ENCODE results near the gene ACAA2.
"Not testable (repeated sequence)": the region's sequence is repeated elsewhere in the genome, so short reads cannot be mapped to it uniquely, and the experiment has no call there.

The ACAA2 gene

DNA sequence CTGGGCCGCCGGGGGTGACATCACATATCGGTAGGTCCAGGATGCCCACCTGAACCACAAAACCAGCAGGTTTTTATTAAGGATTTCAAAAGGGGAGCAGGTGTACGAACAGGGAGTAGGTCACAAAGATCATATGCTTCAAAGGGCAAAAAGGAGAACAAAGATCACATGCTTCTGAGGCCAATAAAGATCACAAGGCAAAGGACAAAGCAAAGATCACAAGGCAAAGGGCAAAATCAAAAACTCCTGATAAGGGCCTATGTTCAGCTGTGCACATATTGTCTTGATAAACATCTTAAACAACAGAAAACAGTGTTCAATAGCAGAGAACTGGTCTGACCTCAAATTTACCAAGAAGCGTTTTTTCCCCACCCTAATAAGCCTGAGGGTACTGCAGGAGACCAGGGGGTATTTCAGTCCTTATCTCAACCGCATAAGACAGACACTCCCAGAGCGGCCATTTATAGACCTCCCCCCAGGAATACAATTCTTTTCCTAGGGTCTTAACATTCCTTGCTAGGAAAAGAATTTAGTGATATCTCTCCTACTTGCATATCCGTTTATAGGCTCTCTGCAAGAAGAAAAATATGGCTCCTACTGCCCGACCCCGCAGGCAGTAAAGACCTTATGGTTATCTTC, 4.7 kb downstream of the ACAA2 start:
- DNase-seq = not testable (repeated sequence)

DNA sequence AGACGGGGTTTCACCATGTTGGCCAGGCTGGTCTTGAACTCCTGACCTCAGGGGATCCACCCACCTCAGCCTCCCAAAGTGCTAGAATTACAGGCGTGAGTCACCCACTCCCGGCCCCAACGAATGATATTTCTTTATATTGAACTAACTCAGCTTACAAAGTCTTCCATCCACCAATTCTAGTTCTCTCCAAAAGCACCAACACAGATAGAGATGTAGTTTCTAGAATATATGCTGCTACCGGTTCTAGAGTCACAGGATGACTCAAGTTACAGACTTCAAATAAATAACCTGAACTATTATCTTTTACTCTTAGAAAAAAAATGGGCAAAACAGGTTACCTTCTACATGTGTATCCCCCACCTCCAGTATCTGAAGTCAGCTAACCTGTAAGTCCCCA, 9.2 kb downstream of the ACAA2 start:
- DNase-seq = no peak

DNA sequence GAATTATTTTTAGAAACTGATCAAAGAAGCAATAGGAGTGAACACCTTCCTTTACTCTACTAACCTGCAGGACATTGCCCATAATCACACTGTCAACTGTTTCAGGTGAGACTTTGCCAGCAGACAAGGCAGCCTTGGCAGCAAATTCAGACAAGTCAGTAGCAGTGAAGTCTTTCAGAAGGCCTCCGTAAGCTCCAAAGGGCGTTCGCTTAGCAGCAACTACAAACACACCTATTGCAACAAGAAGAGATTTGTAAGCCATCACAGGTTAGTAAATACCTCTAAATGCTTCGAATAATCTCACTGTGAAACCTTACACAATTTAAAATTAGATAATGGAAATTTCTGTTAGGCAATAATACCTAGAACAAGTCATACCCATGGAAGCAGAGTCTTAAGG, 10.7 kb downstream of the ACAA2 start:
- DNase-seq = no peak

DNA sequence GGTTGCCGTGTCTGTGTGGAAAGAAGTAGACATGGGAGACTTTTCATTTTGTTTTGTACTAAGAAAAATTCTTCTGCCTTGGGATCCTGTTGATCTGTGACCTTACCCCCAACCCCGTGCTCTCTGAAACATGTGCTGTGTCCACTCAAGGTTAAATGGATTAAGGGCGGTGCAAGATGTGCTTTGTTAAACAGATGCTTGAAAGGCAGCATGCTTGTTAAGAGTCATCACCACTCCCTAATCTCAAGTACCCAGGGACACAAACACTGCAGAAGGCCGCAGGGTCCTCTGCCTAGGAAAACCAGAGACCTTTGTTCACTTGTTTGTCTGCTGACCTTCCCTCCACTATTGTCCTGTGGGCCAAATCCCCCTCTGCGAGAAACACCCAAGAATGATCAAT, 12.8 kb downstream of the ACAA2 start:
- DNase-seq = not testable (repeated sequence)

DNA sequence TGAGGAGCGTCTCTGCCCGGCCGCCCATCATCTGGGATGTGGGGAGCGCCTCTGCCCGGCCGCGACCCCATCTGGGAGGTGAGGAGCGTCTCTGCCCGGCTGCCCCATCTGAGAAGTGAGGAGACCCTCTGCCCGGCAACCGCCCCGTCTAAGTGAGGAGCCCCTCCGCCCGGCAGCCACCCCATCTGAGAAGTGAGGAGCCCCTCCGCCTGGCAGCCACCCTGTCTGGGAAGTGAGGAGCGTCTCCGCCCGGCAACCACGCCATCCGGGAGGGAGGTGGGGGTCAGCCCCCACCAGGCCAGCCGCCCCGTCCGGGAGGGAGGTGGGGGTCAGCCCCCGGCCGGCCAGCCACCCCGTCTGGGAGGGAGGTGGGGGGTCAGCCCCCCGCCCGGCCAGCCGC, 13.5 kb downstream of the ACAA2 start:
- DNase-seq = not testable (repeated sequence)

DNA sequence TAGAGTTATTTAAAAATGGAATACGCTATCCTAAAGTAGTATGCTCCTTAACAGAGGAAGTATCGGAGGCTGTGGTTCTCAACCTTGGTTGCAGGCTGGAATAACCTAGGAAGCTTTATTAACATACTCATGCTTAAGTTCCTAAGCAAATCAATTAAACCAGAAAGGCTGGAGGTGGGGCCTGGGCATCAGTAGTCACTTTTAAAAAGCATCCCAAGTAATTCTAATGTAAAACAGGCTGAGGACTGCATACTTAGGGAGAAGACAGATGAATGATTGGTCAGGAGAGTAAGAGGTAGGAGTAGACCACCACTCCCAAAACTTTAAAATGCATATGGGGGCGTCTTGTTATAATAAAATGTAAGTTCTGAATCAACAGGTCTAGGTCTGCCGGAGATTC, 15.3 kb downstream of the ACAA2 start:
- DNase-seq = no peak

DNA sequence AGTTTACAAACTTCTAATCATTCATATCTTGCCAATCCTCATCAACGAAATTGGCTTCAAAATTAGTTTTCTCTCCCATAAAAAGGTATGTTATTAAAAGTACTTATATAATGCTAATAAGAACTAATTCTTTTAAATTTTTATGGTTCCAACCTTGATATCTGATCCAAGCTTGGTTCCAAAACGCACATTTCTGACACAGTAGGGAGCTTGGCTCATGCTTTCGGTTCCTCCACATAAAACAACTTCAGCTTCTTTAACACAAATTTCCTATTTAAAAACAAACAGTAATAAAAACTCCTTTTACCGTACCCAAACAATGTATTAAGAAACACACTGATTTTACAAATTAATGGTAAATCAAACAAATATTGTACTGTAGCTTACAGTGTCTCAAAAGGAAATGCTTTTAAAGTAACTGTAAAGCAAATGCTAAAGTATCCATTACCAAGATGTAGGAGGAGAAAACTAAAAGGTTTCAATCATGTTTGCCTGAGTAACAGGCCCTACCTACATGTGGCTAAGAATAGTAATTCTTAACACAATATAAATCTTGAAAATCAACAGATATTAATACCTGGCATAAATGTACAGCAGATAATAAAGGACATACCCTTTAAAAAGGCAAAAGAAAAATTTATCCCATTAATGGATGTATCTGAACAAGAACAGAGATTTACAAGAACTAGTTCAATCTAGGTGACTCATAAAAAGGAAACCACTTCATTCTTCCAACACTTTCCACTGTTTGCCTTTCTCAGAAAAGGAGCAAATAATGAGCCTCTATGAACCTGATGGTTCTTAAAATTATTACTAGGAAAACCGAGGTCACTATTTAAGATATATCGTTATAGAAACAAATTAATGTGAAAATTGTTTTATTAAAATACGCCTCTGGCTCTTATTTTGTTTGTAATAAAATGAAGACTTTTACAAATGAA, 17.5 kb downstream of the ACAA2 start:
- no peak for DNase-seq

DNA sequence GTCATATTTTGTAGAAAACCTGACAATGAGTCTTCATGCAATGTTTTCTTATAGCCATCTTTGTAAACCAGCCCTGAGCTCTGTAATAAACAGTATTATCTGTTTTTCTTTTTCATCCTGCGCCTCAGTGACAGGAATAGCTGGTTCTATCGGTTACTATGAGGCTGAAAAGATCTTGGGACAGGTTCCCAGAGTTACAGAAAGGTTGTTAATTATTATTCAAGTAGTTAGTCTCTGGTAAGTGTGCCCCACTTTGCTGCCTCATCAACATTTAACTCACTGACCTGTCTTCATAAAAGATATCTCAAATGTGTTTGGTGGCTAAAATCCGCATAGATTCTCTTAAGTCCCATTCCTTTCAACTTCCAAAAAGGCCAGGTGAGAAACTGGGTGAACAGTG, 18.6 kb downstream of the ACAA2 start:
- no peak for DNase-seq

DNA sequence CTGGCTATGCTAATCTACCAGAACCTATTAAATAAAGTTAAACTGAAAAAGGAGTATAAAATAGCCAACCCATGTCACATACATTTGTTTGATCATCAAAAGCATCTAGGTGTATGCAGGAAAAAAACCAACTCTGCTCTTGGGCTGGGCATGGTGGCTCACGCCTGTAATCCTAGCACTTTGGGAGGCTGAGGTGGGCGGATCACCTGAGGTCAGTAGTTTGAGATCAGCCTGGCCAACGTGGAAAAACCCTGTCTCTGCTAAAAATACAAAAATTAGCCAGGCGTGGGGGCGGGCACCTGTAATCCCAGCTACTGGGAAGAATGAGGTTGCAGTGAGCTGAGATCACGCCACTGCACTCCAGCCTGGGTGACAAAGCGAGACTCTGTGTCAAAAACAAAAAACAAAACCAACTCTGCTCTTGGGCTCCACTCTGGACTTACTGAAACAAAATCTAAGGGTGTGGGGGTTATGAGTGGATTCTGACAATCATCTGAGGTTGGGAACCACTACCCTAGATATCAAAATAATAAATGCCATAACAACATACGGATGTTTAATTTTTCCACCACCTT, 23.7 kb downstream of the ACAA2 start:
- DNase-seq = not testable (repeated sequence)

DNA sequence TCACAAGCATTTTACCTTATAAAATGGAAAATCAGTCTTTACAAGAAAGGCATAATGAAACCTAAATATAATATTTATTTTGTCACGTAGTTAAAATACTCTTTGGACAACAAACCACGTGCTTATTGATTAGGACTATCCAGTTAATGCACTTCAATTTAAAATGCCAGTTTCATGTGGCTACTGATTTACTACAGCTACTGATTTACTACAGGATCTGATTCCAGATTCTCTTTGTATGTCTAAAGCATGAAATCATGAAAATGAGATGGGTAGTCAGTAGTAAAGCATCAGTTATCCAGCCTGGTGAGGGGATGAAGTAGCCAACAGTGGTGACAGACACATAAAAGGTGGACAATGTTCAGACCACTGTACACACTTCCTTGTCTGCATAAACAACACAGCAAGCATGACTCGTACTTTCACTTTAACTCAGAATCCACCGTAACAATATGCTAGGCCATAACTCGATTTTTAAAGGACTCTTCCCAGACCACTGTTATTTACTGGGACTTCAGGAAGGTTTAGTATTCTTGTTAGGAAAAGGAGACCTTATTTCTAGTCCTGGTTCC, 24.9 kb downstream of the ACAA2 start:
- DNase-seq = no peak

DNA sequence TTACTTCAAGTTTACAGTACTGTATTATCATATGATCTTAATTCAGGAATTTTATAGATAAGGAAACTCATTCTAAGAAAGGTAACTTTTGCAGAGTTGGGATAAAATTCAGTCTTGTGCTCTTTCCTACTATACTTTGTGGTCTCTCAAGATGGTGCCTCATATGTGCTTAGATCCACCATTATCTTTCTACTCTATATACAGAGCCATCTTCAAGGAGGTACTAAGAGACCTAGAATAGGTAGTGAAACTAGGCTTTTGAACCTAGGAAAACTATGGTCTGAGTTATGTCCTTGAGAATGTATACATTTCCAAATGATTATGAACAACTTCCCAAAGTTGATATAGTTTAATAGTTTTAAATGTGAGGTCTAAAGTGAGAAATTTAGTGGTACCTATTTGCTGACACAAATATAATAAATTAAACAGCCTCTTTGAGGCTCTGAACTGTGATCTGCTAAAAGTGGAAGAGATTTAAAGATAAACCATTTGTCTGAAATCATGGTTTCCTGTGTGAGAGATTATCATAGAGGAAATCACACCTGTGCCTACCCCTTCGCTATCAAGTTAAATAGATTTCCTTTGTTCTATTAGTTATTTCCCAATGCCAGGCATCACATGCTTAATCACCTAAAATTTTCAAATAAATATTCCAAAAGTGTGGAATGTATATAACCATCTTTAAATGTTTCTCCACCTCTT, 27.2 kb downstream of the ACAA2 start:
- DNase-seq = no peak

DNA sequence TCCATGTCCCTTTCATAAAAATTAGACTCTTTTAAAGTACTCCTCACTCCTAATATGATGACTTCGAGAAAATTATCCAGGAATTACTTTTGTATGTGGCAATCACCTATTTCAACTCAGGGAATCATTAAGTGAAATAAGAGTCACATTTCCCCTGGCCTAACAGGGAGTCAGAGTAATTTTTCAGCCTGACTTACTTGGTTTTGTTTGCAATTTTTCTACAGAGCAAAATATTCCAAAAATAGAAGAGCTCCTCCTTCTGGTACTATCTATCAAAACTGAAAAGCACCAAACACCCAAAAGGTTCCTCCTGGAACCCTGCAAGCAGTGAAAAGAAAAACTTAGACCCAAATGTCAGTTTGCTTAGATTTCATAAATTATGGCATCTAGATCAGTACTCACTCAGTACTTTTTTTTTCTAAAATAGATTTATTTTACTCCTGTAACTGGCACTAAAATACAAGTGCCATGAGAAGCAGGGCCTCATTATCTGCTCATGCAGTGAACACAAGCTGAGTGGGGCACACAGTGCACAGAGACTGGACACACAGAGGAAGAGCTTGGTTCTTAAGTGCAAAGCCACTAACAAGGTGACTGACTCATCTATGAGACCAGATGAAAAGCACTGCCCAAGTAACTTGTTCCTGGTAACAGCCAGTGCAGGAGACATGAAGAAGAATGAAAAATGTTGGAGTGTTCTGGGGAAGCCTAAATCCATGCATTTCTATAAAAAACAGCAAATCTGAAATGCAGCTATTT, 28.7 kb downstream of the ACAA2 start:
- no peak for DNase-seq

DNA sequence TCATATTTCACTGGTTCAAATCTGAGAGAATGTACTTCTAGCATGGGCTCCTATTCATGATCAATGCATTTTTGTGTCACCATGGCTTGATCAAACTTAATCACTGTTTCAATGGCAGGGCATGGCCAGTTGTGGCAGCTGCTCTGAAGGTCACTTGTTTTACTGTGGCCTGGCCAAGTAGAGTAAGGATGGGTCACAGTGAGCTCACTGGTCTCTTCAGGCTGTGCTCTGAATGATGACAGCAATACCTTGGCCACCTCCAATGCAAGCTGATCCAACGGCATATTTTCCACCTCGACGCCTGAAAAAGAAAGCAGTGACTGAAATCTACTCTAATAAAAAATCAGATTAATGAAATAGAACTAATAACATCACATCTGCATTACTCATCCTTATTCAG, 29.7 kb downstream of the ACAA2 start:
- not testable (repeated sequence) for DNase-seq

DNA sequence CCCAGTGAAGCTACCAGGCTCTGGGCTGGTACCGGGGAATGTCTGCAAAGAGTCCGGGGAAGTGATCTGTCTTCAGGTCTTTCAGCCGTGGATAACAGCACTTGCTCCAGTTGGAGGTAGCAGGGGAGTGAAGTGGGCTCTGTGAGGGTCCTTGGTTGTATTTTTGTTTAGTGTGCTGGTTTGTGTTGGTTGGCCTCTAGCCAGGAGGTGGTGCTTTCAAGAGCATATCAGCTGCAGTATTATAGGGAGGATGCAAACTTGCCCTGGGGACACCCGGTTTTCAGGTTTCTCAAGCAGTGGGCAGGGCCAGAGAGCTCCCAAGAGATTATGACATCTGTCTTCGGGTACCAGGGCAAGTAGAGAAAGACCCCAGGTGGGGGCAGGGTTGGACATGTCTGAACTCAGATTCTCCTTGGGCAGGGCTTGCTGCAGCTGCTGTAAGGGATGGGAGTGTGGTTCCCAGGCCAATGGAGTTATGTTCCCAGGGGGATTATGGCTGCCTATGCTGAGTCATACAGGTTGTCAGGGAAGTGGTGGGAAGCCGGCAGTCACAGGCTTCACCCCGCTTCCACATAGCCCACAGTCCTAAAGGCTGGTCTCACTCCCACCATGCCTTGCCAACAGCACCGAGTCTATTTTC, 34.4 kb downstream of the ACAA2 start:
- DNase-seq = no peak

DNA sequence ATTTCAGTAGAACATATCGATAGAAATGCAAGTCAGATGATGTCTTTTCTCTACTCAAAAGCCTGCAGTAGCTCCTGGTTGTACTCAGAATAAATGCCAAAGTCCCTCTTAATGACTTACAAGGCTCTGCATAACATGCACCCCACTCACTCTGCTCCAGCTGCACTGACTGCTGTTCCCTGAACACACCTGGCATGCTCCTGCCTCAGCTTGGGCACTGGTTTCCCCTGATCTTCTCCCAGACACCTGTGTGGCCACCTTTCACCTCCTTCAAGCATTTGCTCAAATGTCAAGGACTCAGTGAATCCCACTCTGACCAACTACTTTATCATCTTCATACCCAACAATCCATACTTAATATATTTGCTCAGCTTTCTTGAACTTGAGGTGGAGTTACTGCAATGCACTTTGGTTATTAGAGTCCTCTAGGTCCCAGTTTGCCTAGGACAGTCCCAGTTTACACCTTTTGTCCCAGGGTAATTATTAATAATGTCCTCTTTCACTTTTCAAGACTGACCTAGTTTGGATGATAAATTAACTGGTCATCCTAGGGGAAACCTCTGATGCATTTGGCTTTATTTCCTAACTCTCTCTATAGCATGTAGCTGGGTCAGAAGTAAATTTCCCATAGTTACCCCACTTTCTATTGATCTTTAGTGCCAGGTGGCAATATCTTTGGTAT, 44.1 kb downstream of the ACAA2 start:
- no peak for DNase-seq

DNA sequence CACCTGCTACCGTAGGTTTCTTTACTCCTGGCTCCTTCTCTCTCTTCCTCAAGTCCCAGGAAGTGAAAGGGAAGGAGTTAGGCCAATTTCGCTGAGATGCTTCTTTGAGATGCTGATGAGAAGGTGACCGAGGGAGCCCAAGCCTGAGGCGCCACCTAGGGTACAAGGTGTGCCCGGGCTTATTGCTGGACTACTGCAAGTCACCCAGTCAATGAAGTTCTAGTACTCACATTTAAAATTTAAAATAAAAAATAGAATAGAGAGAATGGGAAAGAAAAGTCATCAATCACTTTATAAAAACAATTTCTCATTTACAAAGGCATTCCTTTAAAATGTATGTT, 45.3 kb downstream of the ACAA2 start:
- no peak for DNase-seq

DNA sequence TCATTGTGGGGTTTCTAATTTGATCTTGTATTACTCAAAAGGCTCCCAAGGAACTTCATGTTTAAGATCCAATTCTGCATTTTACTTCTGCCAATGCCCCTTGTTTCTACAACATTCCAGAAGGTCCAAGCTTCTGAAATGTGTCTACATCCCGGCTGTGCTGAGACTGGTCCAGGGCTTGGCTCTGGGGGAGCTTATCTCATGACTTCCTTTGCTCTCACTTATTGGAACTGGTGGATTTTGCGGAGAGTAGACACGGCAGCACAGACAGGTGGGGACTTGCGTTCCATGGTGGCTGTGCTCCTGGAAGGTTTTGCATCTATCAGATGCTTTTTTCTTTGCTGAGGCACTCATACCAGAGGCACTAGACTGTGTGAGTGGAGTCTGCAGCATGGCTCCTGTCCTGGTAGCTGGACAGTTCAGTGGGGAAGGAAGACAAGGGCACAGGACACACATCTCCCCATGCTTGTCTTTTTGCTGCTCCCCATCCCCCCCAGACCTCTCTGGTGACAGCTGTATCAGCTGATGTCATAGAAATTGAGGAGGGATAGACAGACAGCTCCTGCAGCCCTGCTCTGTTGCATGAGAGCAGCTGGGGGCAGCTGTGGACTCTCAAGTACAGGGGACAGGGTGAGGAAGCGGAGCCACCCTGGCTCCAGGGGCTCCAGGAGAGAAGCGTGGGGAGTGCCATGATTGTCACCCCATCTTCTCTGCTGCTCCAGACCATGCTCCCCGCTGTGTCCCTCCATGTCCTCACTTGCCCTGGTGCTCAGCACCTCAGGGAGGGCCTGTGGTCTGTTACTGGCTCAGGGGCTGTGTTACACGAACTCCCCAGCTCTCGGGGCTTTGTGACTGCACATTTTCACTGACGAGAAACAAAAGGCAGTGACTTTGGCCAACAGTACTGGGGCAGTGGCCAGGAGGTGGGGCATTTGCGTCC, 46.0 kb downstream of the ACAA2 start:
- DNase-seq = no peak

DNA sequence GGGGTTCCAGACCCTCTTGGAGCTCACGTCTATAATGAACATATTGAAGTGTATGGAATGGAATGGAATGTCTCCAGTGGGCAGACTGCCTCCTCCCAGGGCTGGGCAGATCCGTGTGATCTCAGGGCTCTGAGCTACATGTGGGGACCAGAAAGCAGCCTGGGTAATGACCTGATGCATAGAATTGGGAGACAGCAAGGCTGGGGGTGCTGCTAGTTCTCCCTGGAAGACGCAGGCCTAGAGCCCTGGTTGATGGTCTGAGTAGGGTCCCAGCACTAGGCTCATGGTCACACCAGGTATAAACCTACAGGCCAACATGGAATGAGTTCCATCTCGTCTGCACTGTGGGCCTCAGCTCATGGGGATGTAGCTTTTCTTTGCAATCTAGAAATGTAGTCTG, 46.7 kb downstream of the ACAA2 start:
- no peak for DNase-seq

DNA sequence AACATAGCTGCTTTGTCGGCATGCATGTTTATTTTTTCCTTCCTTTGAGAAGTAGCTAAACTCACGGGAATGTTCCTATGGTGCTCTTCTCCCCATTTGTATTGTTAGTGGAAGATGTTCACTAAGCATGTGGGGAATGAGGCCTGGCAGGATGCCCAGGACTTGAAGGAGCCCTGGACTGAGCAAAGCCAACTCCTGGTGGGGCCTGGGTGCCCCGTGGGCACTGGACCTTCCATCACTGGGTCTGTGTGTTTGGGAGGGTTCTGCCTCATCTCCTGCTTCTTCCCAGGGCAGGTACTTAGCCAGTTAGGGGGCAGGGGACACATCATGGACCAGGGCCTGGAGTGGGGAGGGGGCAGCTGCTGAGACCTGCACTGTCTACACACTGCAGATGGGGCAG, 49.3 kb downstream of the ACAA2 start:
- DNase-seq = no peak

DNA sequence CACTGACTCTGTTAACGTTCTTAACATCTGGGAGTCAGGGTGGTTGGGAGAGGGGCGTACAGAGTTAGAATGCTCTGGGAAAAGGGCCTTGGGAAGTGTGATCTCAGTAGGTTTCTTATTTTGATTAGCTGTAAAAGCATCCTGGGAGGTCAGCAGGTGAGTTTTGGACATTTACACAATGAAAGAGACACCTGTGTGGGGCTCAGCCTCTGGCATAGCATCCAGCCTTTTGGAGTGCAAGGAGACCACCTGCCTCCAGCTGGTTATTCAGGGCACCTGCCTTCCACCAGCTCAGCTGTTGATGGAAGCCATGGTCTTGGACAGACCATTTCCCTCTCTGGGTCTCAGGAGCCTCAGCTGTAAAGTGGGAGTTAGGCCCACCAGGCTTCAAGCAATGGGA, 49.7 kb downstream of the ACAA2 start:
- DNase-seq = no peak
